ENCODE data around the gene MARCO. TPM values are rescaled to one million over a fixed set of nuclear protein-coding genes. Genes with fewer than 3 reads are reported as not detected.

Gene MARCO
- polyA plus RNA-seq, 3 donors: 12.7 to 43.7 (median 37.7) TPM

DNA sequence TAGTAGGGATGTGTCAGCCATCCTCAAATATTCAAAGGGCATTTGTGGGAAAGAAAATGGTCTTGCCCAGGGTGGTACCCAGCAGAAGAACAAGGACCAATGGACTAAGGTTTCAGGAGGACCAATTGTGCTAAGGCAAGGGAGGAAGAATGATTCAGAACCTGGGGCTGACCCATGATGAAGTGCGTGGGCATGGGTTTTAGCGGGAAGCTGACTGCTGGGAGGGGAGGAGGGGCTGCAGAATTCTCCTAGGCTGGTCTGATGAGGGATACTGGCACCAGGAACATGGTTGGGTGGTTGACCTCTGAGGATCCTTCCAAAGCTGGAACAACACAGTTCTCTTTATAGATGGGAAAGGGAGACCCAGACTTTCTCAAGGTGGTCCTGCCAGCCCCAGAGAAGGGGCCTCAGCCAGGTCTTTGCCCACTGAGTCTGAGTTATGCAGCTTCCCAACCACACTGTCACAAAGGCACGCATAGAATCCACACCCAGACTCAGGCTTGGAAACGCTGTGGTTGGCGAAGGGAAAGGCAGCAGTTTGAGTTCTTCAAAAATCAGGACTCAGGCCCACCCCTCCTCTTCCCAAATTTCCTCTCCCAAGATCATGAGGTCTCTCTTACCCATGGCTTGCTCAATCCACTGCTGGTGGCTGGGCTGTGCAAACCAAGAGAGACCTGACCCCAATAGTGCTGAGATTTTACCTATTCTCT lies 37.3 kb downstream of the MARCO start:
- TF ChIP-seq, protein P1, sequence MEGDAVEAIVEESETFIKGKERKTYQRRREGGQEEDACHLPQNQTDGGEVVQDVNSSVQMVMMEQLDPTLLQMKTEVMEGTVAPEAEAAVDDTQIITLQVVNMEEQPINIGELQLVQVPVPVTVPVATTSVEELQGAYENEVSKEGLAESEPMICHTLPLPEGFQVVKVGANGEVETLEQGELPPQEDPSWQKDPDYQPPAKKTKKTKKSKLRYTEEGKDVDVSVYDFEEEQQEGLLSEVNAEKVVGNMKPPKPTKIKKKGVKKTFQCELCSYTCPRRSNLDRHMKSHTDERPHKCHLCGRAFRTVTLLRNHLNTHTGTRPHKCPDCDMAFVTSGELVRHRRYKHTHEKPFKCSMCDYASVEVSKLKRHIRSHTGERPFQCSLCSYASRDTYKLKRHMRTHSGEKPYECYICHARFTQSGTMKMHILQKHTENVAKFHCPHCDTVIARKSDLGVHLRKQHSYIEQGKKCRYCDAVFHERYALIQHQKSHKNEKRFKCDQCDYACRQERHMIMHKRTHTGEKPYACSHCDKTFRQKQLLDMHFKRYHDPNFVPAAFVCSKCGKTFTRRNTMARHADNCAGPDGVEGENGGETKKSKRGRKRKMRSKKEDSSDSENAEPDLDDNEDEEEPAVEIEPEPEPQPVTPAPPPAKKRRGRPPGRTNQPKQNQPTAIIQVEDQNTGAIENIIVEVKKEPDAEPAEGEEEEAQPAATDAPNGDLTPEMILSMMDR (IDR thresholded peaks at IDR 0.05): no peak
- H3K27me3 Mint-ChIP-seq (ENCODE audit: low read depth in 3 of 3): peaks cover 8 to 18% (median 15%) of the 10 kb centered on the region in 3 donors
- peak overlapping the region in 1 of 2 donors; percentile 15 for H3K4me3 Mint-ChIP-seq
- Histone ChIP-seq H3K36me3 (replicated peaks in 1 of 2; ENCODE audit: control insufficient read depth in 1 of 2, insufficient read depth in 2 of 2, low read length in 2 of 2) (peaks cover 0 to 7% of the 10 kb centered on the region in 2 donors), H3K27ac (ENCODE audit: low read depth in 1 of 2, low read length in 2 of 2) (no peak overlapping the region), H3K4me2 (replicated peaks; ENCODE audit: extremely low read depth, low read length, poor library complexity, severe bottlenecking) (no peak overlapping the region), H3K9me3 (replicated peaks in 1 of 2; ENCODE audit: control insufficient read depth in 1 of 2, insufficient read depth in 1 of 2, low read length in 2 of 2) (peaks cover 9 to 15% of the 10 kb centered on the region in 2 donors), H2AFZ (ENCODE audit: insufficient read depth, low read depth, low read length, poor library complexity, severe bottlenecking) (no peak overlapping the region), H4K20me1 (ENCODE audit: insufficient read depth, low read length) (no peaks in the 10 kb centered on the region), H3K79me2 (ENCODE audit: insufficient read depth, low read length) (no peaks in the 10 kb centered on the region), H3K4me3 (replicated peaks in 1 of 3; ENCODE audit: low read depth in 2 of 3, low read length in 3 of 3) (no peak overlapping the region), H3K27me3 (ENCODE audit: control insufficient read depth in 2 of 2, insufficient read depth in 2 of 2, low read length in 2 of 2) (no peaks in the 10 kb centered on the region), H3K9ac (ENCODE audit: insufficient read depth, low read length, poor library complexity, severe bottlenecking) (no peak overlapping the region), H3K4me1 (ENCODE audit: control insufficient read depth in 1 of 2, insufficient read depth in 2 of 2, low read length in 2 of 2) (peaks cover 20 to 35% of the 10 kb centered on the region in 2 donors)
- DNase-seq: peak in 1 of 3 donors; percentile 26
- H3K36me3 Mint-ChIP-seq: peaks cover 55 to 59% of the 10 kb centered on the region in 2 donors
- peaks cover 54% of the 10 kb centered on the region for H3K4me1 Mint-ChIP-seq
- peak overlapping the region in 3 of 7 donors; percentile 26 to 42 (median 33) for H3K27ac Mint-ChIP-seq
- WGBS (ENCODE audit: insufficient coverage): 51% methylated on average over 2 of the region's 5 CpGs
- intact Hi-C loops (cut with micrococcal nuclease): loop anchor here in 1 of 2 donors (5.0 to 10.0 kb wide), 2 partner anchors 37 to 385 kb away; partner anchors contain the start of genes C2orf76, DBI and MARCO
- peaks cover 13 to 20% (median 14%) of the 10 kb centered on the region in 7 donors for H3K9me3 Mint-ChIP-seq

DNA sequence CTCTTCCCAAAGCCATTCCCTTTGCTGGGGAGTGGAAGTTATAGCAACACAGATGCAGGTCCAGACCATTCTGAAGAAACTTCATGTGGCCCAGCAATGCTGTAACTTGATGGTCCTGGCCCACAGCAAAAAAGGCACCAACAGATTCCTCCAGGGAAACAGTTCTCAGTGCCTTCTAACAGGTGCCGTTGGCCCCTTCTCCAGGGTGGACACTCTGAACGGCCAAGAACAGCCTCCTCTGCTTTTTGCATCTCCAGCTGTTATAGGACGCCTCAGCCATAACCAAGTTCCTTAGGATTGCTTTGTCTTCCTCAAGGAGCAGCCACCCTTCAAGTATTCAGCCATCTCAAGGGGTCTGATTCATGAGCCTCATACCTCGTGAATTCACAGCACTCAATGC lies 38.0 kb downstream of the MARCO start:
- Mint-ChIP-seq H3K27me3 (ENCODE audit: low read depth in 3 of 3) (peaks cover 8 to 18% (median 15%) of the 10 kb centered on the region in 3 donors), H3K36me3 (peaks cover 54 to 58% of the 10 kb centered on the region in 2 donors), H3K4me1 (peaks cover 54% of the 10 kb centered on the region), H3K9me3 (peaks cover 13 to 20% (median 14%) of the 10 kb centered on the region in 7 donors), H3K27ac (peak overlapping the region in 2 of 7 donors; percentile 9 to 30), H3K4me3 (no peak overlapping the region)
- WGBS (ENCODE audit: insufficient coverage): 95% methylated on average over 4 of the region's 4 CpGs
- Histone ChIP-seq H3K9me3 (replicated peaks in 1 of 2; ENCODE audit: control insufficient read depth in 1 of 2, insufficient read depth in 1 of 2, low read length in 2 of 2) (peaks cover 9 to 15% of the 10 kb centered on the region in 2 donors), H3K4me3 (replicated peaks in 1 of 3; ENCODE audit: low read depth in 2 of 3, low read length in 3 of 3) (no peak overlapping the region), H3K4me2 (replicated peaks; ENCODE audit: extremely low read depth, low read length, poor library complexity, severe bottlenecking) (no peak overlapping the region), H2AFZ (ENCODE audit: insufficient read depth, low read depth, low read length, poor library complexity, severe bottlenecking) (no peak overlapping the region), H3K27me3 (ENCODE audit: control insufficient read depth in 2 of 2, insufficient read depth in 2 of 2, low read length in 2 of 2) (no peaks in the 10 kb centered on the region), H3K79me2 (ENCODE audit: insufficient read depth, low read length) (no peaks in the 10 kb centered on the region), H4K20me1 (ENCODE audit: insufficient read depth, low read length) (no peaks in the 10 kb centered on the region), H3K4me1 (ENCODE audit: control insufficient read depth in 1 of 2, insufficient read depth in 2 of 2, low read length in 2 of 2) (peaks cover 20 to 35% of the 10 kb centered on the region in 2 donors), H3K27ac (ENCODE audit: low read depth in 1 of 2, low read length in 2 of 2) (no peak overlapping the region), H3K9ac (ENCODE audit: insufficient read depth, low read length, poor library complexity, severe bottlenecking) (no peak overlapping the region), H3K36me3 (replicated peaks in 1 of 2; ENCODE audit: control insufficient read depth in 1 of 2, insufficient read depth in 2 of 2, low read length in 2 of 2) (peaks cover 0 to 7% of the 10 kb centered on the region in 2 donors)
- TF ChIP-seq, protein P1 (IDR thresholded peaks at IDR 0.05): no peak
- no peak for DNase-seq
- intact Hi-C loops (cut with micrococcal nuclease): loop anchor here in 1 of 2 donors (10.0 kb wide), 1 partner anchor 95 kb away; no protein-coding TSS in a partner anchor

Measured in CD14-positive monocyte (primary cell).